ENCODE data around the gene SELENON.
A peak's percentile ranks its signal among the peaks of the same experiment; 100 is the strongest.

The SELENON gene

DNA sequence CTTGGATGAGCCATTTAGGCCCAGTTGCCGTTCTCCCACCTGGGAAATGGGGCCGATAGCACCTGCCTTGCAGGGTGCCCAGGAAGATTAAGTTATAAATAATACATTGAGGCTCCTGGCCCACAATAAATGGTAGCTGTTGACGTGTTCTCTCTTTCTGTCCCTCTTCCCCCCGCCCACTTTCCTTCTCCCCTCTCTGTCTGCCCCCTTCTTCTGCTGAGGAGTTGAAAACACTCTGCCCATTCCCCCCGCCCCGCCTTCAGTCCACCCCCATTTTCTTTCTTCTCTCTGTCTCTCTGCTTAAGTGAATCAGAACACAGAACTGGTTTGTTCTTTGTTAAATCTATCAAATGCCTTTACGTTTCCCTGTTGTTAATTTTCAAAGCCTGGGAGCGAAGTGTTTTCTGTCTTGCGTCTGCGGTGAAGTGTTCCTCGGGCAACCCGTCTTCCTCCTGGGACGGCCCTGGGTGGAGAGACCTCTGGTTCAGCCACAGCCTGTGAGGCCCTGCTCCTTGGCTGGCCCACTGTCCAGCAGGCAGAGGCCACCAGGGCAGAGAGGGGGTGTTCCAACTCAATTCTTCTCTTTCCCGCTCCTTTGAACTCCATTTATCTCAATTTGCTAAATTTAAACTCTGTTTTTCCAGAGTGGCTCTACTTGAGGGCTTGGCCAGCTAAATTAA is 29.3 kb upstream of the SELENON start:
- no peak for DNase-seq (ENCODE audit: low read depth in 2 of 3, low spot score in 2 of 3)

DNA sequence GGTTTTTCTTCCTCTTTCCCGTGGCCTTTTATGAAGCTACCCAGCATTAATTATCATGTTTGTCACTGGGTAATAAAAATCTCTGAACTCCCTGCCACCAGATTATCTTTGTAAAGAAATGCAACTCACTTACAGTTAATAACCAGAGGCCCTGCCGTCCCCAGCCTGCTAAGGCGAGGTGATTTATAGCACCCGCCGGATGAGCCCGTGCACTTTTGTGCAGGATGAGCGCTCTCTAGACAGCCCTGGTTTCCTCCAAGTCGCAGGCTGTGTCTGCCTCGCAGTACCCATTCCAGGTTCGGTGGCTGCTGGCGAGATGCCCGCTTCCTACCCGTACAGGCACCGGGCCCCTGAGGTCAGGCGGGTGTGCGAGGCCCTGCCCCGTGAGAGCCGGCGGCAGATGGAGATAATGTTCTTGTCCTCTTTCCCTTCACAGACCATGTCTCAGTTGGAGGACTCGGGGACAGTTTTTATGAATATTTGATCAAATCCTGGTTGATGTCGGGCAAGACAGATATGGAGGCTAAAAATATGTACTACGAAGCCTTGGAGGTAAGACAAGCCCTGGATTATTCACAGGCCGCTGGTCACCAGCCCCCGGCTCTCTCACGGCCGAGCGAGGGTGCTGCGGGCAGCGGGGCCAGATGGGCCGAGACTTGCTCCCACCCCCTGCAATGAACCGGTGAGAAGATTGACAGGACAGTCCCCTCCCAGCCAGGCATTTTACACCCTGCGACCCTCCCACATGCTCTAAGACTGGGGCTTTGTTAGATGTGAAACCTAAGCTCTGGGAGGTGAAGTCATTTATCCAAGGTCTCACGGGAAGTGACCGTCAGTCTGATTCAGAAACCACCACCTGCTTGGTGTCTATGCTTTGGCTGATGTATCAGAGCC is 28.5 kb upstream of the SELENON start:
- no peak for DNase-seq (ENCODE audit: low read depth in 2 of 3, low spot score in 2 of 3)

GRCh38 chr1:25772164-25772563 is 27.8 kb upstream of the SELENON start:
- no peak for DNase-seq (ENCODE audit: low read depth in 2 of 3, low spot score in 2 of 3)

DNA sequence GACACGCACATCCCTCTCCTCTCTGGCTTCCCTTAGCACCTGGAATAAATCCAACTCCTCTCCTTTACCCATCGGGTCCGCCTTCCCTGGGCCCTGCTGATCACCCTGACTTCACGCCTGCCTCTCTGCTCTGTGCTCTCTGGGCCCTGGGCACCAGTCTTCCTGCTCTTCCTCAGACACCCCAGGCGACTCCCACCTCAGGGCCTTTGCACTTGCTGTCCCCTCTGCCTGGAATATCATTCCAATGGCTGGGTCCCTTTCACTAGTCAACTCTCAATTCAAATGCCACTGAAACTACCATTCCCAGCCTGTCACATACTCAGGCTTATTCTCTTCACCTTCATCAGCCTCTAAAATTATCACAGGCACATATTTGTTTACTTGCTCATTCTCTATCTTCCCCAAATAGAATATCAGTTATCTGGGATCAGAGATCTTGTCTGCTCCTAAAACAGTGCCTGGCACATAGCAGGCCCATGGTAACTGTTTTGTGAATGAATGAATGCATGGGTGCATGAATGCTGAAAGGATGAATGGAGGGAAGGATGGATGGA is 27.2 kb upstream of the SELENON start:
- no peak for DNase-seq (ENCODE audit: low read depth in 2 of 3, low spot score in 2 of 3)

DNA sequence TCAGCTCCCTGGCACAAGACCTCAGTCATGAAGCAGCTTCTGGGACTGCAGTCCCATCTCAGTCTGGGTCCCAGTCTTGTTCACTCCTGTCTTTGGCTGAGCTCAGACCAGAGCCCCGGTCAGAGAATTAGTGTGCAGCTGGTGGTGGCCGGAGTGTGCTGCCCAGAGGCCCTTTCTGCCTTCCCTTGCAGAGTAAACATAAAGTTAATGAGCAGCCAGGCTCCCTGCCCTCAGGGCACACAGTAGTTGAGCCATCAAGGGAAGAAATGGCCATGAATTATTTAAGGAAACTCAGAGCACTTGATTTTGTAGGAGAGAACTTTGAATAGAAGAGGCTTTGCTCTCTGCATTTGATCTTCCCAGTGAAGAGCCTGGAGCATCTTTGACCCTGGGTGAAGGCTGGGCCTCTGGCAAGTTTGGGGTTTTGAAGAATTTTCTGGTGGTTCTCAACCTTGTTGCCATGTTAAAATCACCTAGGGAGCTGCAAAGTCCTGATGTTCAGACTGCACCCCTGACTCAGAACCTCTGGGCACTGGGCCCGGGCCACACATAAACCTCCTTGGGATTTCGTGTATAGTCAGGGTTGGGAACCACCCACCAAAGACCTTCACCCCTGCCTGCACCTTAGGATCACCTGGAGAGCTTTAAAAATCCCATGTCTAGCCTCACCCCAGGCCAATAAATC is 26.4 kb upstream of the SELENON start:
- DNase-seq (ENCODE audit: low read depth in 2 of 3, low spot score in 2 of 3), result no peak

- no peak for DNase-seq (ENCODE audit: low read depth in 2 of 3, low spot score in 2 of 3)
These were observed 25.7 kb upstream of the SELENON start for GRCh38 chr1:25774206-25774803.

DNA sequence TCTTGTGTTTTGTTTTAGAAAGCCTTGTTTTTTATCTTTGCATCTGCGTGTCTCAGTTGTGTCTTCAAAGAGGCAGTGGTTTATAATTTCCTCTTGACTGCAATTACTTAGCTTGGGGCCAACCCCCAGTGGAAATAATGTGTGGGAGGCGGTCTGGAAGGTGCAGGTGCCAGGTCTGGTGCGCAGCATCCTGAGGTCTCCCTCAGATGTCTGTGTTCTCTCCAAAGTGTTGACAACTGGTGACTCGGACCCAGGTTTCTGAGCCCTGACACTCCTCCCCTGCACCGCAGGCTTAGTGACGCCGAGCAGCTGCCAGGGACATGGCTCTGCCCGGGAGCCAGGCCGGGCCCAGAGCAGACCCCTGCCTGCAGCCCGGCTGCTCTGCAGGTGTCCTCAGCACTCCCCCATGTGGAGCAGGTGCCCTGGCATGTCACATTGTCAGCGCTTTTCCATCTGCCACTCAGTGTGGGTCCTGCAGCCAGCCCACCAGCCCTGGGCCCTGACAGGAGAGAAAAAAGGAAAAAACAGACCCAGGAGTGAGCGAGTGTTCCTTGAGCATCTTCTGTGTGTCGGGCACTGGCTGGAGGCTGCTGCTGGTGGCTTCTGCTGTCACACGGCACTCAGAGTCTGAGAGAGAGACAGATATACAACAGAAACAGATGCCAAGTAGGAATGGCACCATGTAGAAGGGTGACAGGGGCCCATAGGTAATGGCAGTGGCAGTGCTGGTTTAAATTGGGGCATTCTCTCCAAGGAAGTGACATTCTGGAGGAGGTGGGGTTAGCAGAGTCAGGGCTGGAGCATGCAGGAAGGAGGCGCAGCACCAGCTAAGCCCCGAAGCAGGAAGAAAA is 24.8 kb upstream of the SELENON start:
- DNase-seq (ENCODE audit: low read depth in 2 of 3, low spot score in 2 of 3), result peak; percentile 45 to 62 (median 52)

- DNase-seq (ENCODE audit: low read depth in 2 of 3, low spot score in 2 of 3), result no peak
These were observed 20.6 kb upstream of the SELENON start for GRCh38 chr1:25779388-25779787.

DNA sequence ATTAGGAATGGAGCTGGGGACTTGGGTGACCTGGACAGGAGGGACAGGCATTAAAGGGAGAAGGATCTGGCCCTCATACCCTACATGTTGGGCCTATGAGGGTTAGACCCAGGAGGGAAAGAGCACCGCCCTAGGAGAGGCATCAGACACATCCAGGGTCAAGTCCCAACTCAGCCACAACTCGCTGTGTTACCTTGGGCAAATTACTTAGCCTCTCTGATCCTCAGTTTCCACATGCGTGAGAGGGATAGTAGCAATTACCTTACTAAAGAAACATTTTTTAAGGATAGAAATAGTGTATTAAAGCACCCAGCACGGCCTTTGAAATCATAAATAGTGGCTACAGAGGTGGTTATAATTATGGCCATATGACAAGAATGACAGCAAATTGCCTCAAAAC is 20.1 kb upstream of the SELENON start:
- no peak for DNase-seq (ENCODE audit: low read depth in 2 of 3, low spot score in 2 of 3)

DNA sequence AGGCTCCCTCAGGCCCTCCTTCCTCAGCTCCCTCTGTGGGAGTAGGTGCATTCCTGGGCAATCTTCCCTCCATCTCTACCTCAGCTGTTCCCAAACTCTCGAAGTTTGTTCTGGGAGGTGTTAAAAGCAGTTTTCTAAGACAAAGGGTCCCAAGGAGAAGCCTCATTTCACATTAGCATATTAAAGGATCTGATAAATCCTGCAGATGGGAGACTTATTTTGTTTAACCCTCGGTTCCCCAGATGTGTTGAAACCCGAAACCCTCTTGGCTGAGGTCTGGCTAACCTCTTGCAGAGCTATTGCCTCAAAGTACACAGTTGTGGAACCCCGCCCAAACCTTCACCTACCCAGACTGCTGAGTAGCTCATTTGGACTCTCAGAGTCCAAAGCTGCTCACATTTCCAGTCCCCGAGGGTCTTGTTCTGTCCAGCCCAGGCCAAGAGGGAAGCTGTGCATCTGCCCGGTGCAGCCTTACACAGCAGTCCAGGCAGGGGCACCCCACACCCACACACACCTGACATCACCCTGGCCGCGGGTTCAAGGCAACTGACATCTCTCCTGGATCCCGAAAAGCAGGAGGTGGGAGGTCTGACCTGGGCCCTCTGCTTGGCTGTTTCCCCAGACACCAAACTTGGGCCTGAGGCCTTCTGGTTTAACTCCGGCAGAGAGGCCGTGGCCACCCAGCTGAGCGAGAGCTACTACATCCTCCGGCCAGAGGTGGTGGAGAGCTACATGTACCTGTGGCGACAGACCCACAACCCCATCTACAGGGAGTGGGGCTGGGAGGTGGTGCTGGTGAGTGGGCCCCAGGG is 19.5 kb upstream of the SELENON start:
- DNase-seq (ENCODE audit: low read depth in 2 of 3, low spot score in 2 of 3), result no peak

- DNase-seq (ENCODE audit: low read depth in 2 of 3, low spot score in 2 of 3), result no peak
These were observed 18.9 kb upstream of the SELENON start for GRCh38 chr1:25781130-25781433.

GRCh38 chr1:25782608-25783201 is 17.3 kb upstream of the SELENON start:
- DNase-seq (ENCODE audit: low read depth in 2 of 3, low spot score in 2 of 3), result no peak

DNA sequence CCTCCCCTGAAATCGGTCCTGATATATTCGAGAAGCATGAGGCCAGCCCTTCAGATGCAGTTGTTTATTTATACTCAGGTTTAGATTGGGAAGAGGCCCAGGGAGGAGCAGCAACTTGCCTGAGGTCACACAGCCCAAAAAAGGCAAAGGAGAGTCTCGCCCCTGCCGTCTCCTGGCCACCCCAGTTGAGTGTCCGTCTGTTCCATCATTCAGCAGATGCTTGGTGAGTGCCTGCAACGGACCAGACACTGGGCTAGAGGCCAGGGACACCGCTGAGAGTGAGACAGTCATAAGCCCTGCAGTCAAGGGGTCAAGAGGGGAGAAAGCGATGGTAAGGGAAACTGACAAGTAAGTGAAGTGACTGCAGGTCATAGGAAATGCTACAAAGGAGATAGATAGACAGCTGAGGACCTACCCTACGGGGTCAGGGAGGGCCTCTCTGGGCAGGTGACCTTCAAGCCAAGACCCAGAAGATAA is 15.4 kb upstream of the SELENON start:
- no peak for DNase-seq (ENCODE audit: low read depth in 2 of 3, low spot score in 2 of 3)

- DNase-seq (ENCODE audit: low read depth in 2 of 3, low spot score in 2 of 3), result no peak
These were observed 14.5 kb upstream of the SELENON start for GRCh38 chr1:25785333-25786067.

GRCh38 chr1:25786887-25787759 is 12.9 kb upstream of the SELENON start:
- DNase-seq (ENCODE audit: low read depth in 2 of 3, low spot score in 2 of 3), result no peak

DNA sequence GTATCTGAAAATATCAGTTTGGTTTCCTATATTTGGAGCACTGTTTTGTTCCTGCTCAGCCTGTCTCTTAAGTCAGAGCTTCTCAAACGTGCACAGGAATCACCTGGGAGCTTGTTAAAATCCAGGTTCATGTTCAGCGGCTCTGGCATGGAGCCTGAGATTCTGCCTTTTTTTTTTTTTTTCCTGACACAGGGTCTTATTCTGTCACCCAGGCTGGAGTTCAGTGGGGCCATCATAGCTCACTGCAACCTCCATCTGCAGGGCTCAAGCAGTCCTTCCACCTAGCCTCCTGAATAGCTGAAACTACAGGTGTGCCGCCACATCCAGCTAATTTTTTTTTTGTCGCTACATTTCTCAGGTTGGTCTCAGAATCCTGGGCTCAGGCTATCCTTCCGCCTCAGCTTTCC is 12.2 kb upstream of the SELENON start:
- DNase-seq (ENCODE audit: low read depth in 2 of 3, low spot score in 2 of 3), result no peak

DNA sequence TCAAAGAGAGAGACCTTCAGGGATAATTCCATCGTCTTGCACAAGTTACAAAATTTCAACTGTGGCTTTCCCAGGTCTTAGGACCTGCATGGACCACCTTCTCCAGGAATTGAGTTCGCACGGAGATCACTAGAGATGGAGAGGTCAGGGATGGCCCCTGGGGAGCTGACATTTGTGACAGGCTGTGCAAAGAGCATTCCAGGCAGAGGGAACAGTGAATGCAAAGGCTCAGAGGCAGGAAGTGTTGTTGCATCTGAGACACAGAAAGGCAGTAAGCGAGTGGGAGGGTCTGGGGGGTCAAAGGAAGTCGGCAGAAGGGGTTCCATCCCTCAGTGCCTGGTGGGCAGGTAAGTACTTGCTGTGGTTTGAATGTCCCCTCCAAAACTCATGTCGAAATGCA is 9.5 kb upstream of the SELENON start:
- no peak for DNase-seq (ENCODE audit: low read depth in 2 of 3, low spot score in 2 of 3)

All from activated CD8-positive, alpha-beta memory T cell treated with anti-CD3 and anti-CD28 coated beads for 48 hours (primary cell).